CD1c-positive myeloid dendritic cell (primary cell): ENCODE data around the gene RGS3.
A peak's percentile ranks its signal among the peaks of the same experiment; 100 is the strongest.

ENCODE experiments used
- DNase-seq: peaks from one replicate; pipeline ENCODE4 v3.0.0-alpha.2; 2016; ENCODE audit errors: extremely low spot score

The RGS3 gene

DNA sequence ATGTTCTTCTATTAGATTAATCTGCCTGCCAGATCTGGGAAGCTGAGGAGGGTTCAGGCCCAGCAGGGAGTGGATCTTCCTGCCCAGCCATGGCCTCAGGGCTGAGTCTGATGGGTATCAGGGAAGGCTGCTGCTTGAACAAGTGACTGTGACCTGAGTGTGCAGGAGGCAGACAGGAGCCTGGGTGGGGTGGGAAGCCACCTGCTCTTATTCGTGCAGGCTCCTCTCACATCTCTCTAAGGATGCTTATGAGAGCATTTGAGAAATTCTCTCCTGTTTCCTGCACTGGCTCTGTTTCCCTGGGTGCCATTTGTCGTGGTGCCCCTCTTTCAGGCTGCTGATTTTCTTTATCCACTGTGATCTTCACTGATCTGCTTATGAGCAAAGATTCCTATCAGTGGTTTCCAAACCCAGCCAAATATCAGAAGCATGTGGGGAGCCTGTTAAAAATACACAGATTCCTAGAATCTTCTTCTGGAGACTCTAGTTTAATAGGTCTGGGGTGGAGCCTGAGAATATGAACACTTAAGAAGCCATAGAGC, 2.1 kb downstream of the RGS3 start:
- no peak for DNase-seq

GRCh38 chr9:113467183-113467582, 3.7 kb downstream of the RGS3 start:
- DNase-seq, result no peak

- no peak for DNase-seq
Measured at GRCh38 chr9:113468716-113469448, 5.4 kb downstream of the RGS3 start.

DNA sequence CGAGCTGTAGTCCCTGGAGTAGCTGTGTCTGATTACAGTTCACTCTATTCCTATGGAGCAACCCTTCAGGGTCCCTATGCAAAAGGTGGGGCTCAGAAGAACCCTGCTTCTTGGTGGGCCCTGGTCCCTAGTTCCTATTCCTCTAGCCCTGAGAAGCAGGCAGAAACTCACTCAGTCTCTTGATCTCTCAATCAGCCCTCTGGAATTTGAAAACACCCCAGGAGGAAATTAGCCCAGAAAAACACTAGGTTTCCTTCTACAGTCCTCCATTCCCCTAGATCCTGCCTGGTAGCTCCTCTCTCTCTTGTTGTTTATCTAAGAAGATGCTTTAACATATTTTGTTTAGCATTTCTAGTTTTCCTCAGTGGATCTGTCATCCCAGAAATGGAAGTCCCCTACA, 7.6 kb downstream of the RGS3 start:
- DNase-seq, result no peak

- no peak for DNase-seq
Measured at GRCh38 chr9:113471566-113471965, 8.0 kb downstream of the RGS3 start.

DNA sequence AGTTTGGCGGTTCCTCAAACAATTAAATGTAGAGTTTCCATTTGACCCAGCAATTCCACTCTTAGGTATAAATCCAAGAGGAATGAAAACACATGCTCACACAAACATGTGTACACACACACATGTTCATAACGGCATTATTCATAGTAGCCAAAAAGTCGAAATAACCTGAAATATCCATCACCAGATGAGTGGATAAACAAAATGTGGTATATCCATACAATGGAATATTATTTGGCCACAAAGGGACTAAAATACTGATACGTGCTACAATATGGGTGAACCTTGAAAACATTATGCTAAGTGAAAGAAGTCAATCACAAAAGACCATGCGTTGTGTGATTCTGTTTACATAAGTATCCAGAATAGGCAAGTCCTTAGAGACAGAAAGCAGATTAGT, 8.7 kb downstream of the RGS3 start:
- DNase-seq, result no peak

- DNase-seq, result no peak
Measured at GRCh38 chr9:113474360-113475028, 11.0 kb downstream of the RGS3 start.

DNA sequence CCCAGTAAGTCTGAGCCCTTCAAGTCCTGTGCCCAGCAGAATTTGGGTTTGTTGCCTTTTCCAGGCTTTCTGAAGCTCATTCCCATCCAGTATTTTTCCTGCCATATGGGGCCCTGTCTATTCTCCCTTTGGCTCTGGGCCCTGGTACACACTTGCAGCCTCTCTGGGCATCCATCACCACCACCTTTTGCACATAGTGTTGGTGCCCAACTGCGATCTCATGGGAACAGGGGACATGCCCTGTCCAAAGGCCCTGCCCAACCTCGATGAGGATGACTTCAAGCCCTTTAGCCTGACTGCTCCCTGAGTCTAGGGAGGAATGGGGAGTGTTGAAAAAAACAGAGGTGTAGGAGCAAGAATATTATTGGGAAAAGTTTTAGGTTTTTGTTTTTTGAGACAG, 11.5 kb downstream of the RGS3 start:
- no peak for DNase-seq

- DNase-seq, result no peak
Measured at GRCh38 chr9:113475992-113476391, 12.5 kb downstream of the RGS3 start.

- no peak for DNase-seq
Measured at GRCh38 chr9:113476511-113476916, 13.0 kb downstream of the RGS3 start.

DNA sequence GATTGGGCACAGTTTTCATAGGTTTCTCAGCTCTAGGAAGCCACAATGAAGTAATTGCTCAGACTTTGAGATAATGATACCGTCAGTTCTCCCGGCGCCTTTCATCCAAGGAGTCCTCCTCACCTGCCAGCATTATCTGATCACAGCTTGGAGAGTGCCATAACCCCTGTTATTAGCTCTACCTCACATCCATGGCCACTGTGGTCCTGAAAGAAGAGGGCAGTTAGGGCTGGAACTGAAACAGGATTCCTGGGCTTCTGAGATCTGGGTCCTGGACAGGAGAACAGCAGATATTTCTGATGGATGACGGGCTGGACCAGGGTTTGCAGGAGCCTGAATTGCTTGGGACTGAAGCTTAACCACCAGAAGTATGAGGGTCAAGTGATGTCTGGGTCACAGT, 13.5 kb downstream of the RGS3 start:
- no peak for DNase-seq

DNA sequence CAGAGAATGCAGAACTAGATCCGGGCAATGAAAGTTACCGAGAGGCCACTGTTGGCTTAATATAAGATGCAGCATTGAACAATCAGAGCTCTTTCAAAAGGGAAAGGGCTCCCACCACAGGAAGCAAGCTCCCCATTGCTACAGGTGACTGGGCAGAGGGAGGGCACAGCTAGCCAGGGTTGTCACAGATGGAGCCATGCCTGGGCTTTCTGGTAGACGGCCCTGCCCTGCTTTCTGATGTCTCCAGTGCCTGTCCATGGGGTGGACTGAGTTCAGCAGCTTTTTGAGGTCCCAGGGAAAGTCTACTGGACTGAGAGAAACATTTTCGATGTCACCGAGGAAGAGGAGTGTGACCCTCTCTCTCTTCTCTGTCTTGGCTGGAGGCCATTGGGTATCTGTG, 14.1 kb downstream of the RGS3 start:
- DNase-seq, result no peak

DNA sequence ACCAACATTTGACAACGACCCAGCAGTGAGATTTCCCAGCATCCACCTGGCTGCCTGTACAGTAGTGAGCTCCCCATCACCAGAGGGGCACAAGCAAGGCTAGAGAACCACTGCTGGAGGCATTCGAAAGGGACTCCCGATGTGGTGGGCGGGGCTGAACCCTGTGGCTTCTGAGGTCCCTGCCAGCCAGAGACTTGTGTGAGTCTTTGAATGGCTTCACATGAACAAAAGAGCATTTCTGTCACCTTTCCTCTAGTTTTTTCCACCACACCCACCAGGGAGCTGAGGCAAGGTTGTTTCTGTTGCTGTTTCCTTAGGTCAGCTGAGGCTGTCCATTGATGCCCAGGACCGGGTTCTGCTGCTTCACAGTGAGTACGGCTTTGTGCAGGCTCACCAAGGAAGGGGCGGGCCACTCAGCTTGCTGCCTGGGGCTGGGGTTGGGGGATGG, 15.7 kb downstream of the RGS3 start:
- DNase-seq, result no peak

DNA sequence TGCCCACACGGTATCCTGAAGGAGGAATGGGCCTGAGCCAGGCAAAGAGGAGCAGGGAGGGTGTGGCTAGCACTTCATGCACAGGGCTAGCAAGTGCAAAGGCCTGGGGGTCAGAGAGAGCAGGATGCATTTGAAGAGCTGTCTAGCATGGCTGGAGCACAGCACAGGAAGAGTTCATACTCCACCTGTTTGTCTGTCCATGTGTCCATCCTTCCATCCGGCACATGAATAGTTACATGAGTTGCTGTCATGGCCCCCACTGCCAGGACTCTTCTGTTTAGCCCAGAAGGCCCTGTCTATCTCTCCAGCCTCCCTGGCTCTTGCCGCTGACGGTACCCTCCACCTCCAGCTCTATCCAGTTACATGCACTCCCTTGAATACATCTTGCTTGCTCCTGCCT, 17.1 kb downstream of the RGS3 start:
- DNase-seq, result no peak

GRCh38 chr9:113481176-113481787, 17.8 kb downstream of the RGS3 start:
- no peak for DNase-seq

- no peak for DNase-seq
Measured at GRCh38 chr9:113482341-113482740, 18.8 kb downstream of the RGS3 start.

DNA sequence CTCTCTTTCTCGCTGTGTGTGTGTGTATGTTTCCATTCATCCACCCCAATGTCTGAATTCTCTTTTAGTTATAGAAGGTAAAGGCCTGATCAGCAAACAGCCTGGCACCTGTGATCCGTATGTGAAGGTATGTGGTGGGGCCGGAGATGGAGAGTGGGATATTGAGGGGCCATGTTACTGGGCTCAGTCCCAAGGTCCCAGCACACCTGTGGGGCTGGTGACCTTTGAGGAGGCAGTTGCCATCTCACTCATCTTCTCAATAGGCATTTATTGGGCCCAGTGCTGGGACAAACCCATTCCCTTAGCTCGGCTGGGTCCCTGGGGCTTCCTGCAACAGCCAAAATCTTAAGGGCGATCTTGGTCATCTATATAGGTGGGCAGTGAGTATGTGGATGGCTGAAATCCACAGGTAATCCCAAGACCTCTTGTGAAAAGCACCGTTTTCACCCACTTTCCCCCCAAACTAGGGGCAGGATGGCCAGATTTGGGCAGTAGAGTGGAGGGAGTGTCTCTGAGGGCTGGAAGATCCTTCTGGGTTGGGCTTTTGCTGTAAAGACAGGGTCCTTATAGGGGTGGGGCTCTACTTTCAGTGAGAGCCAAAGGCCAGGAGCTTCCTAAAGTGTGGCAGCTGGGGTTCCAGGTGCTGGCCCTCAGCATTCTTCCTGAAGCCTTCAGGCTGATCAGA, 19.6 kb downstream of the RGS3 start:
- DNase-seq, result no peak

- no peak for DNase-seq
Measured at GRCh38 chr9:113483676-113484257, 20.2 kb downstream of the RGS3 start.

- DNase-seq, result peak; percentile 16
Measured at GRCh38 chr9:113484258-113484730, 20.8 kb downstream of the RGS3 start.

DNA sequence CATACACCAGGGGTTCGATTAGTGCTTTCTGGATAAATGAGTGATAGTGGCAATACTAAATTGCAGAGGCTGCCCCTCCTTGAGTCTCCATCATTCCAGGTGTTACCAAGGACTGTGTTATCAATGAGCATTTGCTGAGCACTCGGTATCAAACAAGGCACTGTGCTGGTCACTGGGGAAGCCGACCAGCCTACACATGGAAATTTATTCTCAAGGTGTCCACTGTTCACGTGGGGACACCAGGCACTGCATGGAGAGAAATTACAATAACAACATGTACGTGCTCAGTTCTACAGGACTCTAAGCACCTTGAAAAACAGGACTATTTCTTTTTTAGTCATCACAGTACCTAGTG, 22.2 kb downstream of the RGS3 start:
- no peak for DNase-seq

DNA sequence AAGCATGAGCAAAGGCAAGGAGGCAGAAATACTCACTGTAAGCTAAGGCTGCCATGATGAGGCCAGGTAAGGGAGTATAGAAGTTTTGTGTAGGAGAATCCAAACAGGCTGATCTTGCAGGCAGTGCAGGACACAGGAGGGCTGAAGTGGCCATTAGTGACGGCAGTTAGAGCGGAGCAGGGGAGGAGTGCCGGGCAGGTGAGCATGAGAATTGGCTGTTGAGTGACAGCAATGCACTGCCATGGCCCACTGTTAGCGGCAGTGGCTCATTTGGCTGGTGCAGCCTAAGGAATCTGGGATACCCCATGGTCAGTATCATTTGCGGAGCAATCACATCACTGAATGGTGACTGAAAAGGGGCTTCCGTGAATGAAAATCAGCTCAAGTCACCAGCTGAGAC, 22.8 kb downstream of the RGS3 start:
- no peak for DNase-seq

- no peak for DNase-seq
Measured at GRCh38 chr9:113488071-113488470, 24.5 kb downstream of the RGS3 start.
